ENCODE measurements around the gene GMPS.
"Not testable (repeated sequence)": the region's sequence is repeated elsewhere in the genome, so short reads cannot be mapped to it uniquely, and the experiment has no call there.

Gene GMPS

DNA sequence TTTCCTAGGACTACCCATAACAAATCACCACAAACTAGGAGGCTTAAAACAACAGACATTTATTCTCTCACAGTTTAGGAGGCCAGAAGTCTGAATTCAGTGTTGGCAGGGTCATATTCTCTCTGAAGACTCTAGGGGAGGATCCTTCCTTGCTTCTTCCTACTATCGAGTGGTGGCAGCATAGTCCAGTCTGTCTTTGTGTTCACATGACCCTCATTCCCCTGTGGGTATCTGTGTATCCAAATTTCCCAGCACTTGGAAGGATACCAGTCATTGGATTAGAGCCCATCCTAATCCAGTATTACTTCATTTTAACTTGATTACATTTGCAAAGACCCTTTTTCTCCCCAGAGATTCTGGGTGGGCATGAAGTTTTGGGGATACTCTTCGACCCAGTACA lies 63.8 kb downstream of the GMPS start:
- in situ Hi-C loops (cut with HindIII; ENCODE audit: low sequenced_read_pairs), result no loop called here

DNA sequence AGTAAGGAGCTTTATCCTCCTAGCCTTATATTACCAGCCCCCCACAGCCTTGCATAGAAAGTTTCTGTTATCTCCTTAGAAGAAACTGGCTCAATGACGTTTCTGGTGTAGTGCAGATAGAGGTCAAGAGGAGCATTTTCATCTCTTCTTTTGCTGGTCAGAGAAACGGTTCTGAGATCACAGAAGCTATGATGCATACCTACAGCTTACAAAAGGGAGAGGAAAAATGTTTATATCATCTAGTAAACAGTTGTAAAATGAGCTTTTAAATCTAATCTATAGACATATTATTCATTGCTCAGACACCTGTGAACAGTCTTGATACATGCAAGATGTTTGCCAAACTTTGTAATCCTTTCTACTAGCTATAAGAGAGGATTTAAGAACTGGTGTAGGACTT lies 68.0 kb downstream of the GMPS start:
- in situ Hi-C loops (cut with HindIII; ENCODE audit: low sequenced_read_pairs), result no loop called here

DNA sequence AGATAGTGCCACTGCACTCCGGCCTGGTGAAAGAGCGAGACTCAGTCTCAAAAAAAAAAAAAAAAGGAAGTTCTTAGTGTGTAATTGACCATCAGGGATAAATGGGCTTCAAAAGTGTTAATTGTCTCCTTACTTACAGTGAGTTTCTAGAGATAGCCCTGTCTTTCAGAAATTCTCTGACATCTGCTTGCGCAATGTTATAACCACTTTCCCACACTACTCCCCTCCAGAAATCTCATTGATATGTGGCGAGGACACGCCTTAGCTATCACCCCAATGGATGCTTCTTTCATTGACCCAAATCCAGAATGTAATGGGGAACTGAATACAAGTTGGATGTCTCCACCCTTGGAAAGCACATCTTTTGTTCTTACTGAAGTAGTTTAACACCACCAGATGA lies 70.9 kb downstream of the GMPS start:
- in situ Hi-C loops (cut with HindIII; ENCODE audit: low sequenced_read_pairs), result no loop called here

DNA sequence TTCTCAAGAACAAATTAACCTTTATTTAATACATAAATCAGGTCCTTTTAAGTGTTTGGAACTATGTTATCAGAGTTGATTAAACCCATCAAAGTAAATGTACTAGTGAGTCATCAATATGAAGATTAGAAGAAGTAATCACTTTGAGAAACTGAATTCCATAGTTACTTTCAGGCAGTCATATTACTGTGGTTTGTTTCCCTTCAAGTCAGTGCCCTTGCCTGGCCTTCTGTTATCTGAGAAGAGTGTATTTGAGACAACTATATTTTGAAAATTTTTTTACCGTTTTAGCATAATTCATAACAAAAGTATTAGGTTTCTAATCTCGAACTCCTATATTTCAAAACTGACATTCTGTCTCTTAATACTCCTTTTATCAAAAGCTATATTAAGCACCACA lies 73.6 kb downstream of the GMPS start:
- in situ Hi-C loops (cut with HindIII; ENCODE audit: low sequenced_read_pairs), result no loop called here

DNA sequence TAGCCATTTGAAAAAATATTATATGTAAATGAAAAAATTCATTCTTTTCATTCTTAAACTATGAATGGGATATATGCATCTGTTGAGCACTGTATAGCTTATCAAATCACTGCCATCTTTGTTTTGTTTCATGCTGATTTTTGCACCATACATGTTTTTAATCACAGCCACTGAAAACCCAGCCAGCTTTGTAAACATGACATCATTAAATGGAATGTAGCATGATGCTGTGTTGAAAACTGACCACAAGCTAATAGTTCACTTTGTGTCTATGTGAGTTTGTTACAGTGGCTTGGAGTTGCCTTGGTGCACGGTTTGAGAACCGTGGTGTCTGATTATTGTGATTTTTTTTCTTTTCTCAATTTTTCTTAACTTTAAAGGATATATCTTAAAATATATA lies 75.7 kb downstream of the GMPS start:
- in situ Hi-C loops (cut with HindIII; ENCODE audit: low sequenced_read_pairs), result no loop called here

DNA sequence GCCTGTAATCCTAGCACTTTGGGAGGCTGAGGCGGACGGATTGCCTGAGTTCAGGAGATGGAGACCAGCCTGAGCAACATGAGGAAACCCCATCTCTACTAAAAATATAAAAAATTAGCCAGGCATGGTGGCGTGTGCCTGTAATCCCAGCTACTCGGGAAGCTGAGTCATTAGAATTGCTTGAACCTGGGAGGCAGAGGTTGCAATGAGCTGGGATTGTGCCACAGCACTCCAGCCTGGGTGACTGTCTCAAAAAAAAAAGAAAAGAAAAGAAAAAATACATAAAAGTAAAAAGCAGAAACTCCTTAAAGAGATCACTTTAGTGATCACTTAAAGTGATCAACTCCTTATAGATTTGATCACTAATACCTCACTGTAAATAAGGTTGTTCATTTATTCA lies 78.0 kb downstream of the GMPS start:
- in situ Hi-C loops (cut with HindIII; ENCODE audit: low sequenced_read_pairs), result no loop called here

DNA sequence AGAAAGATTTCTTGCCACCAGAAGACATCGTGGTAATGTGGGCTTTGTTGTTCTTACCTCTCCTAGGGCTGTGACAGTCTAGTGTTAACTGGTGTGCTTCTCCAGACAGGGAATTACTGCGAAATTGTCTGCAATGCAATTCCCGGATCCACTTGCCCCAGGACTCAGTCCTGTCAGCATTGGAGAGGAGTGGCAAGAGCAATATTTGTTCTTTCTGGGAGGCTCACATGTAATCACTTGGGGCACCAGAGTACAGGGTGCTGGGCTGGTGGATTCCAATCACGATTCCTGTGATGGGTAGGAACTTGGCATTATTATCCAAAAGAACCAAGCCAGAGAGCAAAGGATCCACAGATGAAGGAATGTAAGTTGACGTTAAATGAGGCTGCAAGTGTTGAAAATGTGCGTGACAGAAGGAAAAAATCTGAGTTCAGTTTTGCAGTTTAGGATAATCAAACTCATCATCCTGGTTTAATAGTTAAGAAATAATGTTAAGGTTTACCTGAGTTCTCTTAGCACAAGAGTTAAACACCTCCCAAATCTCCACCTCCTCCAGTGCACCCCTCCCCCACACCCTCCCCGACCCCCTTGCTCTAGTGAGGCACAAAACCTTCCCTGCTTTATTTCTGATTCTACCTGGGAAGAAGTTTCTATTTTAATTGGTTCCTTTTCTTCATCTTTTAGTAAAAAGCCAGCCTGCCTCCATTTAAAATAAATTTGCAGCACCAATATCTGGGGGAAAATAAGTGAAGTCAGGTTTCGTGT lies 79.2 kb downstream of the GMPS start:
- in situ Hi-C loops (cut with HindIII; ENCODE audit: low sequenced_read_pairs), result no loop called here

DNA sequence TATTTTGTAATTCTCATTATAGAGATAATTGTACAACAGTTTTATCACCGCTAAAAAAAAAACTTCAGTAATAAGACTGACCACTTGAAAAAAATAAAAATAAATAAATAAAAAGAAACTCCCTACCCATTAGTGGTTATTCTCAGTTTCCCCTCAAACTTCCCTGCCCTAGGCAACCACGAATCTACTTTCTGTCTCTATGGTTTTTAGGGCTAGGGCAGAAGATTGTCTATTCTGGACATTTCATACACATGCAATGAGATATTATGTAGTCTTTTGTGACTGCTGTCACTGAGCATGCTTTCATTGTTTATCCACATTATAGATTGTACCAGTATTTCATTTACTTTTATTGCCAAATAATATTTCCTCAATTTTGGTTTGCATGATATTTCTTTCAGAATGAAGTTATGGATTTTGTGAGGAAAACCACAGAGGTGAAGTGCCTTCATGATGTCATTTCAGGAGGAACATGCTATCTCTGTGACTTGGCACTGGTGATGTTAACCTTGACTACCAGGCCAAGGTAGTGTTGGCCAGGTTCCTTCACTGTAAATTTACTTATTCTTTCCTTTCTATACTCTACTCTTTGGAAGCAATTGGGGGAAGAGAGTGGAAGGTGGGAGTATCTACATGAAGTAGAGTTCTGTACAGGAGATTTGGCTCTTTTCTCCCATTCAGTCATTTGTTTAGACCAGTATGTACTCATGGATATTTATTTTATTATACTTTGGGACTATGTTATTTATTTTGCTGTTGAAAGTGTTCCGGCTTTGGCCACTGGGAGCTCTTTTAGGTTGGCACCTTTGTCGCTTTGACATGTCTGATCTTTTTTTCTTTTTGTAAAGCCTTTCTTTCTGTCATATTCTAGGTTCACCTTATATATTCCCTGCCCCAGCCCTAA lies 86.3 kb downstream of the GMPS start:
- in situ Hi-C loops (cut with HindIII; ENCODE audit: low sequenced_read_pairs), result no loop called here

DNA sequence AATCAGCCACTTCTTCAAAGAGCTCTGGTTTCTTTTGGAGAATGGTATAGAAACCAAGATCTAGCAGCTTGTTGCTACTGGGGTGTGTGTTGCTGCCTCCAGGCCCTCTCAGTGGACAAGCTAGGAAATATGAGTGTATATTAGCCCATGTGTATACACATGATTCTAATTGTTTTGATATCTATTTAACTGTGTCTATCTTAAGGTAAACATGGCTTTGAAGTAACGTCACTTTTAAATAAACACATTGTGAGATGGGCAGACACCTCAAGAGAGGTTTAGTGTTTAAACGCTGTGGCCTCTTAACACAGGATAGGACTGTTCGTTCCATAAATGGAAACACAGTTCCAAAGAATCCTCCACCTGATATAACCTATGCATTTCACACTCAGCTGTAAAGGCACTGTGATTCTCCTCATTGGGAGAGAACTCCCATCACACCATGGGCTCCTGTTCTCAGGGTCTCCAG lies 87.0 kb downstream of the GMPS start:
- in situ Hi-C loops (cut with HindIII; ENCODE audit: low sequenced_read_pairs), result no loop called here

DNA sequence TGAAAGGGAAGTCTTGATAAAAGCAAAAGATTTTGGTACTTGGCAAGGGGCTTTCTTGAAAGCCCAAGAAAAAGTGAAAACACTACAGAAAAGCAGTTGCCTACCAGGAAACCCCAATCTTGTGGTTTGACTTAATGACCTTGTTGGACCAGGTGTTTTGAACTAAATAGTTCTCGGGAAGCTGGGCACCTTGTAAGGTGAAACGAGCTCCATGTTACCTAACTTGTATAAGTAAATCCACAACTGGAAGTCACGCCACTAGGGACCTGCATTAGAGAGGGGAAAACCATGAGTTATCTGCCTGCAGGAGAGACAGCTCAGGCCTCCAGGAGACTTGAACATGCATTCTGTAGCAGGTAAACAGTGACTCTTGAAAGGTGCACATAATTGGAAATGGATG lies 88.2 kb downstream of the GMPS start:
- in situ Hi-C loops (cut with HindIII; ENCODE audit: low sequenced_read_pairs), result no loop called here

DNA sequence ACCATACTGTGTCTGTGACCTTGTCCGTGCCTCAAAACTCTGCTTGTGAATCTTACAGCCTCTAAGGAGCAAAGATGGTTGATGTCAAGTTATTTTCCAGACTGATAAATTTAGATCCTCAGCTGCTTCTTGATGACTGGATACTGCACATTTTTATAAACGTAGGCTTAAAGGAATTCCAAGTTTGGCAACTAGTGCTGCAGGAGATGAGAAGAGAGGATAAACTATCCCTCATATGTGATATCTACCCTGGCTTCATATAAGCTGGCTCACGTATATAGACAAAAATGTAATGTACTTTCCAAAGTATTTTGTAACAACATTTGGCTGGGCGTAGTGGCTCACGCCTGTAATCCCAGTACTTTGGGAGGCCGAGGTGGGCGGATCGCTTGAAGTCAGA lies 89.6 kb downstream of the GMPS start:
- in situ Hi-C loops (cut with HindIII; ENCODE audit: low sequenced_read_pairs), result no loop called here

DNA sequence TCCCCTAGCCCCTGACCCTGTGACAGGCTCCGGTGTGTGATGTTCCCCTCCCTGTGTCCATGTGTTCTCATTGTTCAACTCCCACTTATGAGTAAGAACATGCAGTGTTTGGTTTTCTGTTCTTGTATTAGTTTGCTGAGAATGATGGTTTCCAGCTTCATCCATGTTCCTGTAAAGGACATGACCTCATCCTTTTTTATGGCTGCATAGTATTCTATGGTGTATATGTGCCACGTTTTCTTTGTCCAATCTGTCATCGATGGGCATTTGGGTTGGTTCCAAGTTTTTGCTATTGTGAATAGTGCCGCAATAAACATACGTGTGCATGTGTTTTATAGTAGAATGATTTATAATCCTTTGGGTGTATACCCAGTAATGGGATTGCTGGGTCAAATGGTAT lies 90.6 kb downstream of the GMPS start:
- in situ Hi-C loops (cut with HindIII; ENCODE audit: low sequenced_read_pairs), result not testable (repeated sequence)

DNA sequence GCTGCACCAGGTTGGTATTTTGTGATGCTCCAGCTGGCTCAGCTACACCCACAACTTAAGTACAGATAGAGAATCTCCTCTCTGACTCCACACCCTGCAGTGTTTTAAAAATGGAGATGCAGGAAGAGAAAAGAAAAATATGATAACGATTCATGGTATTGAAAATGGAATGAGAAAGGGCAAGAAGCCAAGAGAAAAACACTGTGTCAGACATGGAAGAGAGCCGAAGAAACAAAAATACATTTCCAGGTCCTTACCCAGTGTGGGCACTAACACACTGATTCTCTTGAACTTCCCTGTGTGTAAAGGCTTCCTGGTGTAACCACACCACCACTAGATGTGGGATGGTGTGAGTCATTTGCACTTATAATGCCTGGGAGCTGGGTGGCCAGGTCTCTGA lies 93.1 kb downstream of the GMPS start:
- in situ Hi-C loops (cut with HindIII; ENCODE audit: low sequenced_read_pairs), result no loop called here

DNA sequence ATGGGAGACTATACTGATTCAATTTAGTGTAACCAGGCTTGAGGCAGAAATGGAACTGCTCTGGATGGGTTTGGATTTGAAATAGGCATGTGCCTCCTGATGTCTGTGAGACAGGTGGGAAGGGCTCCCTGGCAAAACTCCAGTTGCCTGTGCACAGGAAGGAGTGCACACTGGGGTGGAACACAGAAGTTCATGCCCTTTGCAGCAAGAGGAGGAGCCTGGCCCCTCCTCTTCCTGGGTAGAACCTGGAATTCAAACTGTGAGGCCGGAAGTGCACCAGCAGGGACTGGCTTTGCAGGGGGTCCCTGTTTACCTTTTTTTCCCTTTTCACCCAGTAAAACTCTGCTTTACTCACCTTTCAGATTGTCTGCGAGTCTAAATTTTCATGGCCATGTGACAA lies 99.9 kb downstream of the GMPS start:
- in situ Hi-C loops (cut with HindIII; ENCODE audit: low sequenced_read_pairs), result no loop called here

DNA sequence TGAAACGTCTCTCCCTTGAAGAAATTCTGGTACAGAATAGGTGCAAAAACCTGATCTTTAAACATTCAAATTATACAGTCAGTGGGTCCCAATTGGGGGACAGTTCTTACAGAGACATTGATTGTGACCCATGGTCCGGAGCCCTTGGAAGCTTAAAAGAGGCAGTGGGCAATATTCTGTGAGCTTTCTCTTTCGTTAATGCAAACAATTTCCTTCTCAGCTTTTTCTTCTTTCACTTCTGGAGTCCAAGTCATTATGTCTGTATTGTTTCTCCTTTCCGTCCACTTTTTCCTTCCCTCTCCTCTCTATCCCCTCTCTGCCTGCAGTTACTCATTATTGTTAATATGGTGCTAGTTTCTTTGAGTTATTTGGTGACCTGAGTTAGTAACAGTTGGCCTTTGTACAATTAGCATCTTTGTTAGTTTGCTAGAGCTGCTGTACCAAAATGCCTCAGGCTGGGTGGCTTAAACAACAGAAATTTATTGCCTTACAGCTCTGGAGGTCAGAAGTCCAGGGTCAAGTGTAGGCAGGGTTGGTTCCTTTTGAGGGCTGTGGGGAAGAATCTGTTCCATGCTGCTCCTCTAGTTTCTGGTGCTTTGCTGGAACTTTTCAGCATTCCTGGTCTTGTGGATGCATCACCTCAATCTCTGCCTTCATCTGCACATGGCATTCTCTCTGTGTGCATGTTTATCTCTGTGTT lies 102.6 kb downstream of the GMPS start:
- in situ Hi-C loops (cut with HindIII; ENCODE audit: low sequenced_read_pairs), result no loop called here

DNA sequence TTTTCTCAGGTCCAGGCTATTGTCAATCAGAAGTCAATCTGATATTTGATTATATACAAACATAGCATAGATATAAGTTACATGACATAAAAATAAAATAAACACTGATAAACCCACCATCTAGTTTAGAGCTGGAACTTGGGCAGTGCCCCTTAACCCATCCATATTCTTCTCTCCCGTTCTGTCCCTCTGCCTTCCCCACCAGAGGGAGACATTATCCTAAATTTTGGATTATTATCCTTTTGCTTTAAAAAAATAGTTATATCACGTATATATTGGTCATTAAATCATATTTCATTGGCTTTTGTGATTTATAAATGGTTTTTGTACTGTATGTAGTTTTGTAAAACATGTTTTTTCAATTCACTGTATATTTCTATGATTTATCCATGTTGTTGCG lies 107.9 kb downstream of the GMPS start:
- in situ Hi-C loops (cut with HindIII; ENCODE audit: low sequenced_read_pairs), result no loop called here

DNA sequence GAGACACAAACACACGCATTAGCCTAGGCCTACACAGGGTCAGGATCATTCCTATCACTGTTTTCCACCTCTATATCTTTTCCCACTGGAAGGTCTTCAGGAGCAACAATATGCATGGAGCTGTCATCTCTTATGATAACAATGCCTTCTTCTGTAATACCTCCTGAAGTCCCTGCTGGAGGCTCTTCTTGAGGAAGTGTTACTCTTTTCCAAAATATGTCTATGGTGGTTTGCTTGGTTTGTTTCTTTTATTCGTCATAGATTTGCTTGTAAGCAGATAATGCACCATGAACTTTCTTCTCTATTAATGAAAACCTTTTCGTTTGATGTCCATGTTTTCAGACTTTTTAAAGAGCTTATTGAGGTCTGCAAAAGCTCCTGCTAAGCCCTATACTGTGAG lies 109.3 kb downstream of the GMPS start:
- in situ Hi-C loops (cut with HindIII; ENCODE audit: low sequenced_read_pairs), result no loop called here

DNA sequence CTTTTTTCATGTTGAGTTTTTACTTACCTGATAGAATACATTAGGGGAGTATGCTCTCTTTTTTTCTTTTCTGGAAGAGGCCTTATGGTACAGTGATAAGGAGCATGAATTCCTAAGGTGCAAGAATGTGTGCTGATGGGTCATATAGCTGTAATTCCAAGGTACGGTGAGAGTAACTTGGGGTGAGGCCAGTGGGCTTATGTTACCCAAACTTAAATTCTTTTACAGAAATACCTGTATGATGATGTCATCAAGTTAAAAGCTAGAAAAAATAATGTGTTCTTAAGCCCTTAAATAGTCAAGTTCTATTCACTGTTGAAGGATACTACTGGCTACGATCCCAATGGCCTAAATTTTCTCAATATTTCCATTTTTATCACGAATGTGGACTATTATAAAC lies 111.2 kb downstream of the GMPS start:
- in situ Hi-C loops (cut with HindIII; ENCODE audit: low sequenced_read_pairs), result no loop called here

DNA sequence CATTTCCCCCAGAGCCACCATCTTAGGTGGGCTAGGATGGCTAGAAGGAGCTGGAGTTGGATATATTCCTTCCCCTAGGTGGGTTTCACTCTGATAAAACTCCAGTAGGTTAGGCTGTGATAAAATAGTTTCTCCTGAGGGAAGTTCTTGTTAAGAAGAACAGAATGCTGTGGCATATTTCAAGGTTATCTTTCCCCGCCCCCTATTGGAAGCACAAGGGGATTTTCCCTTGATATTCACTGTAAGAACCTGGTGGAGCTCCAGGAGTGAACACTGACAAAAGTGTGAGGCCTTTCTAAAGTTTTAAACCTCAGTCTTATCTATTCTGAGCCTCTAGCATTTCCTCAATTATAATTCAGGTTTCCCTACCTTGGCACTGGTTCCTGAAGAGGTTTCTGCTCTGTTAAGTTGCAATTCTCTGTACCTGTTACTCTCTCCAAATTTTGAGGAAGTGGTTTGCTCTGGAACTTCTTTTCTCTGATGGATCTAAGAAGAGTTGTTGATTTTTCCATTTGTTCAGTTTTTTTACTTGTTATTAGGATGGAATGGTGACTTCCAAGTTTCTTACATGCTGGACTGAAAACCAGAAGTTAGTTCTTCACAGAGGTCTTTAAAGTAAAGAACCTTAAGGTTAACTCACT lies 113.5 kb downstream of the GMPS start:
- in situ Hi-C loops (cut with HindIII; ENCODE audit: low sequenced_read_pairs), result no loop called here

DNA sequence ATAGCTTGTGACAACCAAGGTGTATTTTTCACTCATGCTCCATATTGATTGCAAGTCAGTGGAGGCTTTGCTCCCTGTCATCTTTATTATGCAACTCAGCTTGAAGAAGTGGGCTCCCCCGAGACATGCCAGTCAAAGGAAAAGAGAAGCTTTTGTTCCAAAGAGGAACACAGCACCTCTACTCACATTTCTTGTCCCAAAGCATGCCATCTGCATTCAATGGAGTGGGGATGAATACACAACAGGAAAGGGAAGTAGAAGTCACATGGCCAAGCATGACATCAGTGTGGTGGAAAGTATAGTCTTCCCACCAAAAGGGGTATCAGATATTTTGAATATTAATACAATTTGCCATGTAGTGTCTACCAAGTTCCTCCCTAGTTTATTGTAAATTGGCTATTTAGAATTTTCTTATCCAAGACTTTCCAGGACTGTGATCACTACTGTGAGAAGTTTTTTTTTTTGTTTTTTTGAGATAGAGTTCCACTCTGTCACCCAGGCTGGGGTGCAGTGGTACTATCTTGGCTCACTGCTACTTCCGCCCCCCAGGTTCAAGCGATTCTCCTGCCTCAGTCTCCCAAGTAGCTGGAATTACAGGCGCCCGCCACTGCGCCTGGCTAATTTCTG lies 114.5 kb downstream of the GMPS start:
- in situ Hi-C loops (cut with HindIII; ENCODE audit: low sequenced_read_pairs), result no loop called here

DNA sequence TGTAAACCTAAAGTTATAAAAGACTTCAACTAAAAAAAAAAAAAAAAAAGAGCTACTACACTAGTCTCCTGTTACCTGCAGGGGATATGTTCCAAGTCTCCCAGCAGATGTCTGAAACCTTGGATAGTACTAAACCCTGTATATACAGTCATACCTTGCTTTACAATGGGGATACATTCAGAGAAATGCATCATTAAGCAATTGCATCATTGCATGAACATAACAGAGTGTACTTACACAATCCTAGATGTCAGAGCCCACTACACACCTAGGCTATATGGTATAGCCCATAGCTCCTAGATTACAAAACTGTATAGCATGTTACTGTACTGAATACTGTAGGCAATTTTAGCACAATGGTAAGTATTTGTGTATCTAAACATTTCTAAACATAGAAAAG lies 119.1 kb downstream of the GMPS start:
- in situ Hi-C loops (cut with HindIII; ENCODE audit: low sequenced_read_pairs), result no loop called here

Data from endothelial cell of hepatic sinusoid (primary cell).